ENCODE data around the gene CHIT1. TPM values are rescaled to one million over a fixed set of nuclear protein-coding genes. Genes with fewer than 3 reads are reported as not detected.
"Not testable (repeated sequence)": the region's sequence is repeated elsewhere in the genome, so short reads cannot be mapped to it uniquely, and the experiment has no call there.

CHIT1 gene
- total and polyA plus RNA-seq, 4 donors: 0.55 to 3.3 (median 0.74) TPM

DNA sequence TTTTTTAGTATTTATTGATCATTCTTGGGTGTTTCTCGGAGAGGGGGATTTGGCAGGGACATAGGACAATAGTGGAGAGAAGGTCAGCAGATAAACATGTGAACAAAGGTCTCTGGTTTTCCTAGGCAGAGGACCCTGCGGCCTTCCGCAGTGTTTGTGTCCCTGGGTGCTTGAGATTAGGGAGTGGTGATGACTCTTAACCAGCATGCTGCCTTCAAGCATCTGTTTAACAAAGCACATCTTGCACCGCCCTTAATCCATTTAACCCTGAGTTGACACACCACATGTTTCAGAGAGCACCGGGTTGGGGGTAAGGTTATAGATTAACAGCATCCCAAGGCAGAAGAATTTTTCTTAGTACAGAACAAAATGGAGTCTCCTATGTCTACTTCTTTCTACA lies 36.7 kb upstream of the CHIT1 start:
- H3K27ac ChIP-seq (ENCODE audit: low read depth, low read length); H3K4me1 ChIP-seq (ENCODE audit: control insufficient read depth, insufficient read depth, low read length); DNase-seq (ENCODE audit: low read depth in 4 of 6, low spot score in 6 of 6); H3K4me3 ChIP-seq (ENCODE audit: low read depth, low read length); H3K36me3 ChIP-seq (ENCODE audit: control insufficient read depth, insufficient read depth, low read length); H3K27me3 ChIP-seq (ENCODE audit: control insufficient read depth, insufficient read depth, low read length); H3K9me3 ChIP-seq (ENCODE audit: control insufficient read depth, insufficient read depth, low read length): not testable (repeated sequence)
- no CpG with 5 or more reads among the region's 5 CpGs for WGBS (ENCODE audit: insufficient coverage)

DNA sequence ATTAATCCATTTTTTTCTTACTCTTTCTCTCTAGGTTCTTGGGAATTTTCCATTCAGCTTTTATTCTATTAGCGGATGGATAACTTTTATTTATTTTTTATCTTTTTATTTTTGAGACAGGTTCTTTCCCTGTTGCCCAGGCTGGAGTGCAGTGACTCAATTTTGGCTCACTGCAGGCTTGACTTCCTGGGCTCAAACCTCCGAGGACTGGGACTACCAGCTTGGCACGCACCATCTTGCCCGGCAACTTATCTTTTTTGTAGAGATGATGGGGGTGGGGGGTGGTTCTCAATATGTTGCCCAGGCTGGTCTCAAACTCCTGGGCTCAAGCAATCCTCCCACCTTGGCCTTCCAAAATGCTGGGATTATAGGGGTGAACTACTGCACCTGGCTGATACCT lies 36.1 kb upstream of the CHIT1 start:
- H3K9me3 ChIP-seq (ENCODE audit: control insufficient read depth, insufficient read depth, low read length): no peaks in the 10 kb centered on the region
- no peaks in the 10 kb centered on the region for H3K27me3 ChIP-seq (ENCODE audit: control insufficient read depth, insufficient read depth, low read length)
- peaks cover 10% of the 10 kb centered on the region for H3K4me1 ChIP-seq (ENCODE audit: control insufficient read depth, insufficient read depth, low read length)
- no peak overlapping the region for H3K4me3 ChIP-seq (ENCODE audit: low read depth, low read length)
- H3K27ac ChIP-seq (ENCODE audit: low read depth, low read length): no peak overlapping the region
- 60% methylated on average over 1 of the region's 4 CpGs for WGBS (ENCODE audit: insufficient coverage)
- DNase-seq (ENCODE audit: low read depth in 4 of 6, low spot score in 6 of 6): no peak
- no peaks in the 10 kb centered on the region for H3K36me3 ChIP-seq (ENCODE audit: control insufficient read depth, insufficient read depth, low read length)

DNA sequence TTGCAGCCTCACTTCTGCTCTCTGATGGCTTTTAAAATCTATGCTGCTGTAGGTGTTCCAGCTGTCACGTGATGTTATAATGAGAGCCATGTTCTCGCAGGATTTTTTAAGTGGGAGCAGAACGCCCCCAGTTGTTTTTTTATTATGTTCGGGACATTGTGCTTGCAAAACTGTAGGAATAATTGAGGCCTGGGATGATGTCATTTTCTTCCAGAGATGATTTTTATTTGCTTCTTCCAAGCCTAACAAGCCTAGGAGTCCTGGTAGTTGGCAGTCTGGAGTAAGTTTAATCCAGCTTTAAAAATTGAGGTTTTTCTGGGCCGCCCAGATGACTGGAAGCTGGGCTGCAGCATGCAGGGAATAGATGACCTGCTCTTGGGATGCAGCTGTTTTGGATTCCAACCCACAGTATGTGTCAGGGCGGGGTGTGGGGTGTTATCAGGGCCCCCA lies 34.6 kb upstream of the CHIT1 start:
- WGBS (ENCODE audit: insufficient coverage): 62% methylated on average over 5 of the region's 6 CpGs

DNA sequence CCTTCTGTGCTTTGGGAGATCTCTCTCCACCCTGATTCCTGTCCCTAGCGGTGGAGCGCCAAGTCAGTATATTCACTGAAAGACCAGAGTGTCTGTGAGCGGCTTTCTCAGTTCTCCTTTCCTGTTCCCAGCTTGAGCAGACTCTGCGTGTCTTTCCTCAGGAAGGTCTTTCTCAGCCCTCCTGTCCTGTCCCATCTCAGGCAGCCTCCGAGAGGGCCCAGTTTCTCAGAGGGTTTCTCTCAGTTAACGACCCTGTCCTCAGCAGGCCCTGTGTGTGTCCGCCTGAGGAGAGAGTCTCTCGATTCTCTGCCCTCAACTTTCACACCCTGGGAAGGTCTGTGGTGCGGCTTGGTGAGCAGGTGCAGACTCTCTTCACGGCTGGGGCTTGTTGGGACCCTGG lies 34.0 kb upstream of the CHIT1 start:
- DNase-seq (ENCODE audit: low read depth in 4 of 6, low spot score in 6 of 6): no peak
- H3K4me1 ChIP-seq (ENCODE audit: control insufficient read depth, insufficient read depth, low read length): peaks cover 7% of the 10 kb centered on the region
- no peaks in the 10 kb centered on the region for H3K27me3 ChIP-seq (ENCODE audit: control insufficient read depth, insufficient read depth, low read length)
- H3K9me3 ChIP-seq (ENCODE audit: control insufficient read depth, insufficient read depth, low read length): no peaks in the 10 kb centered on the region
- no peak overlapping the region for H3K4me3 ChIP-seq (ENCODE audit: low read depth, low read length)
- 74% methylated on average over 6 of the region's 10 CpGs for WGBS (ENCODE audit: insufficient coverage)
- no peak overlapping the region for H3K27ac ChIP-seq (ENCODE audit: low read depth, low read length)
- H3K36me3 ChIP-seq (ENCODE audit: control insufficient read depth, insufficient read depth, low read length): no peaks in the 10 kb centered on the region

More for the DNA sequence above, 34.6 kb upstream of the CHIT1 start:
- H3K27ac ChIP-seq (ENCODE audit: low read depth, low read length): no peak overlapping the region
- H3K9me3 ChIP-seq (ENCODE audit: control insufficient read depth, insufficient read depth, low read length): no peaks in the 10 kb centered on the region
- H3K27me3 ChIP-seq (ENCODE audit: control insufficient read depth, insufficient read depth, low read length): no peaks in the 10 kb centered on the region
- H3K4me3 ChIP-seq (ENCODE audit: low read depth, low read length): no peak overlapping the region
- no peaks in the 10 kb centered on the region for H3K36me3 ChIP-seq (ENCODE audit: control insufficient read depth, insufficient read depth, low read length)
- peak in 1 of 6 donors; percentile 62 for DNase-seq (ENCODE audit: low read depth in 4 of 6, low spot score in 6 of 6)
- peaks cover 7% of the 10 kb centered on the region for H3K4me1 ChIP-seq (ENCODE audit: control insufficient read depth, insufficient read depth, low read length)

DNA sequence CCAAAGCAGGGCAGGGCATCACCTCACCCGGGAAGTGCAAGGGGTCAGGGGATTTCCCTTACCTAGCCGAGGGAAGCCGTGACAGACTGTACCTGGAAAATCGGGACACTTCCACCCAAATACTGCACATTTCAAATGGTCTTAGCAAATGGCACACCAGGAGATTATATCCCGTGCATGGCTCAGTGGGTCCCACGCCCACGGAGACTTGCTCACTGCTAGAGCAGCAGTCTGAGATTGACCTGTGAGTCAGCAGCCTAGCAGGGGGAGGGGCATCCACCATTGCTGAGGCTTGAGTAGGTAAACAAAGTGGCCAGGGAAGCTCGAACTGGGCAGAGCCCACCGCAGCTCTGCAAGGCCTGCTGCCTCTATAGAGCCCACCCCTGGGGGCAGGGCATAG lies 27.2 kb upstream of the CHIT1 start:
- not testable (repeated sequence) for H3K9me3 ChIP-seq (ENCODE audit: control insufficient read depth, insufficient read depth, low read length); H3K36me3 ChIP-seq (ENCODE audit: control insufficient read depth, insufficient read depth, low read length); H3K4me1 ChIP-seq (ENCODE audit: control insufficient read depth, insufficient read depth, low read length); H3K4me3 ChIP-seq (ENCODE audit: low read depth, low read length); H3K27ac ChIP-seq (ENCODE audit: low read depth, low read length); H3K27me3 ChIP-seq (ENCODE audit: control insufficient read depth, insufficient read depth, low read length); DNase-seq (ENCODE audit: low read depth in 4 of 6, low spot score in 6 of 6)
- 92% methylated on average over 7 of the region's 9 CpGs for WGBS (ENCODE audit: insufficient coverage)

DNA sequence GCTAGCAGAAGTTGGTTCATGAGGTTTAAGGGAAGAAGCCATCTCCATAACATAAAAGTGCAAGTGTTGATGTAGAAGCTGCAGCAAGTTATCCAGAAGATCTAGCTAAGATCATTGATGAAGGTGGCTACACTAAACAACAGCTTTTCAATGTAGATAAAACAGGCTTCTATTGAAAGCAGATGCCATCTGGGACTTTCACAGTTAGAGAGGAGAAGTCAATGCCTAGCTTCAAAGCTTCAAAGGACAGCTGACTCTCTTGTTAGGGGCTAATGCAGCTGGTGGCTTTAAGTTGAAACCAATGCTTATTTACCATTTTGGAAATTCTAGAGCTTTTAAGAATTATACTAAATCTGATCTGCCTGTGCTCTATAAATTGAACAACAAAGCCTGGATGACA lies 25.3 kb upstream of the CHIT1 start:
- not testable (repeated sequence) for H3K27ac ChIP-seq (ENCODE audit: low read depth, low read length); H3K4me3 ChIP-seq (ENCODE audit: low read depth, low read length); H3K9me3 ChIP-seq (ENCODE audit: control insufficient read depth, insufficient read depth, low read length); DNase-seq (ENCODE audit: low read depth in 4 of 6, low spot score in 6 of 6); H3K27me3 ChIP-seq (ENCODE audit: control insufficient read depth, insufficient read depth, low read length); H3K4me1 ChIP-seq (ENCODE audit: control insufficient read depth, insufficient read depth, low read length); H3K36me3 ChIP-seq (ENCODE audit: control insufficient read depth, insufficient read depth, low read length)

DNA sequence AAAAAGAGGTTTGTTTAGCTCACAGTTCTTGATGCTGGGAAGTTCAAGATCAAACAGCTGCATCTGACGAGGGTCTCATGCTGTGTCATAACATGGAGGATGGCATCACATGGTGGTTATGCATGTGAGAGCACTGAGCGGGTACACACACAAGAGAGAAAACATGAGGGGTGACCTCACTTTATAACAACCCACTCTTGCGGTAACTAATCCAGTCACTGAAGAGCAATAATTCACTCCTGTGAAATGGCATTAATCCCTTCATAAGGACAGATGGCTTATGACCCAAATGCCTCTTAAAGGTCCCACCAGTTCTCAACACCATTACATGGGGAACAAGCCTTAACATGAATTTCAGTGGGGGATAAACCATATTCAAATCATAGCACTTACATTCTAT lies 23.2 kb upstream of the CHIT1 start:
- DNase-seq (ENCODE audit: low read depth in 4 of 6, low spot score in 6 of 6): no peak
- WGBS (ENCODE audit: insufficient coverage): 78% methylated on average over 3 of the region's 3 CpGs
- H3K27ac ChIP-seq (ENCODE audit: low read depth, low read length): no peak overlapping the region
- no peaks in the 10 kb centered on the region for H3K9me3 ChIP-seq (ENCODE audit: control insufficient read depth, insufficient read depth, low read length)
- no peaks in the 10 kb centered on the region for H3K36me3 ChIP-seq (ENCODE audit: control insufficient read depth, insufficient read depth, low read length)
- peaks cover 3% of the 10 kb centered on the region for H3K27me3 ChIP-seq (ENCODE audit: control insufficient read depth, insufficient read depth, low read length)
- H3K4me1 ChIP-seq (ENCODE audit: control insufficient read depth, insufficient read depth, low read length): no peaks in the 10 kb centered on the region
- H3K4me3 ChIP-seq (ENCODE audit: low read depth, low read length): no peak overlapping the region

DNA sequence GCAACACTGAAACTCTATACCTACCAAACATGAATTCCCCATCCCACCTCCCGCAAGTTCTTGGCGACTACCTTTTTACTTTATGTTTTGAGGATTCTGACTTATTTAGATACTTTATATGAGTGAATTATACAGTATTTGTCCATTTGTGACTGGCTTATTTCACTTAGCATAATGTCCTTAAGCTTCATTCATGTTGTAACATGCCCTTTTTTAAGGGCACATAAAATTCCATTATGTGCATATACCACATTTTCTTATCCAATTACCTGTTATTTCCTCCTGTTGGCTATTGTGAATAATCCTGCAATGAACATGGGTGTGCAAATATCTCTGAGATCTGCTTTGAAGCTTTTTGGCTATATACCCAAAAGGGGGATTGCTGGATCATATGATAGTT lies 22.0 kb upstream of the CHIT1 start:
- Histone ChIP-seq H3K27me3 (ENCODE audit: control insufficient read depth, insufficient read depth, low read length) (peaks cover 3% of the 10 kb centered on the region), H3K27ac (ENCODE audit: low read depth, low read length) (no peak overlapping the region), H3K36me3 (ENCODE audit: control insufficient read depth, insufficient read depth, low read length) (no peaks in the 10 kb centered on the region), H3K9me3 (ENCODE audit: control insufficient read depth, insufficient read depth, low read length) (no peaks in the 10 kb centered on the region), H3K4me3 (ENCODE audit: low read depth, low read length) (no peak overlapping the region), H3K4me1 (ENCODE audit: control insufficient read depth, insufficient read depth, low read length) (no peaks in the 10 kb centered on the region)
- no peak for DNase-seq (ENCODE audit: low read depth in 4 of 6, low spot score in 6 of 6)
- no CpG with 5 or more reads among the region's 2 CpGs for WGBS (ENCODE audit: insufficient coverage)

DNA sequence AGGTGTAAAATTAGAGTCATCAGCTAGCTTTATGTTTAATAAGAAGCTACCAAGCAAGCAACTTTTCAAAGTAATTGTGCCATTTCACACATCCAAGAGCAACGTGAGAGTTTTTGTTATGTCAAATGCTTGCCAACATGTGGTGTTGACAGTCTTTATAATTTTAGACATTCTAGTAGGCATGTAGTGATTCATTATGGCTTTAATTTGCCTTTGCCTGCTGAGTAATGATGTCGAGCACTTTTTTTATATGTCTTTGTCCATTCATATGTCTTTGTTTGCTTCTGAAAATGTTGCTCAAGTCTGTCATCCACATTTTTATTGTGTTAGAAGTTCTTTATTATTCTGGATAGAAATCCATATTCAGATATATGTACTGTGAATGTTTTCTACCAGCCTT lies 21.4 kb upstream of the CHIT1 start:
- Histone ChIP-seq H3K4me1 (ENCODE audit: control insufficient read depth, insufficient read depth, low read length) (no peaks in the 10 kb centered on the region), H3K36me3 (ENCODE audit: control insufficient read depth, insufficient read depth, low read length) (no peaks in the 10 kb centered on the region), H3K9me3 (ENCODE audit: control insufficient read depth, insufficient read depth, low read length) (no peaks in the 10 kb centered on the region), H3K27me3 (ENCODE audit: control insufficient read depth, insufficient read depth, low read length) (peaks cover 3% of the 10 kb centered on the region), H3K4me3 (ENCODE audit: low read depth, low read length) (no peak overlapping the region), H3K27ac (ENCODE audit: low read depth, low read length) (no peak overlapping the region)
- WGBS (ENCODE audit: insufficient coverage): no CpG with 5 or more reads among the region's 2 CpGs
- peak in 1 of 6 donors; percentile 37 for DNase-seq (ENCODE audit: low read depth in 4 of 6, low spot score in 6 of 6)

DNA sequence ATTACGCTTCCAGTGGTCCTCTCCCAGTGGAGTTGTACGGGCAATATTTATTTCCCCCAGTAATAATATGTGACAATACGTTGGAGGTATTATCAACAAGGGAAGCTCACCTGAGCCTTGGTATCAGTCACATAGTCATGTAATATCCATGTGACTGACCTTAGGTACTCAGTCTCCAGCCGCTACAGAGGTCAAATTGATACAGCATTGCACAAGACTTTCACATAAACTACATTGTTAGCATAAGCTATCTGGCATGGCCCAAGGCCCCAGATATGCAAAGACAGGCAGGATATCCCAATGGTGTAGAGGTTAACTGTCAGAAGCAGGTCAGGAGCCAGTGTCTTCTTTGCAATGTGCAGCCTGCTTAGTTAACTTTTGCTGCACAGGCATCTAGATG lies 15.3 kb upstream of the CHIT1 start:
- Histone ChIP-seq H3K9me3 (ENCODE audit: control insufficient read depth, insufficient read depth, low read length) (no peaks in the 10 kb centered on the region), H3K4me3 (ENCODE audit: low read depth, low read length) (no peak overlapping the region), H3K27me3 (ENCODE audit: control insufficient read depth, insufficient read depth, low read length) (no peaks in the 10 kb centered on the region), H3K4me1 (ENCODE audit: control insufficient read depth, insufficient read depth, low read length) (no peaks in the 10 kb centered on the region), H3K36me3 (ENCODE audit: control insufficient read depth, insufficient read depth, low read length) (no peaks in the 10 kb centered on the region), H3K27ac (ENCODE audit: low read depth, low read length) (no peak overlapping the region)
- no peak for DNase-seq (ENCODE audit: low read depth in 4 of 6, low spot score in 6 of 6)
- WGBS (ENCODE audit: insufficient coverage): no CpG with 5 or more reads among the region's 4 CpGs
